Peyer's patch (tissue), 4 donors: Measurements from ENCODE around the gene NFATC3.

Experiments
- CTCF ChIP-seq, 6 experiments: fragments of 450-650 bp in 4 of 6; fragments of 200-600 bp in 2 of 6; sonication (generic) in 1 of 6; IDR thresholded peaks; one replicate each; pipeline ENCODE4 v1.5.1; 2017 to 2019; ENCODE audit warnings: antibody characterized with exemption in 6 of 6, mild to moderate bottlenecking in 3 of 6, moderate library complexity in 1 of 6
- POLR2A ChIP-seq, 2 donors: fragments of 450-650 bp; IDR thresholded peaks; one replicate each; pipeline ENCODE4 v1.5.1; 2017; ENCODE audit warnings: antibody characterized with exemption in 2 of 2, mild to moderate bottlenecking in 2 of 2, moderate library complexity in 2 of 2

- TF ChIP-seq POLR2A (IDR thresholded peaks at IDR 0.05) = no peak
- TF ChIP-seq CTCF (IDR thresholded peaks at IDR 0.05) = no peak
These were observed 142.1 kb downstream of the NFATC3 start for GRCh38 chr16:68227183-68227793.
